Chondrocyte (in vitro differentiated cells): ENCODE results near the gene NAT8. TPM values are rescaled to one million over a fixed set of nuclear protein-coding genes. Genes with fewer than 3 reads are reported as not detected.
"Not testable (repeated sequence)": the region's sequence is repeated elsewhere in the genome, so short reads cannot be mapped to it uniquely, and the experiment has no call there.

Source experiments
- DNase-seq: peaks from one replicate; pipeline ENCODE4 v3.0.0; 2021; ENCODE audit warnings: mixed read lengths, low spot score
- H3K27ac Mint-ChIP-seq: one replicate; pipeline ENCODE4 v1.8.0; 2021; ENCODE audit warnings: mild to moderate bottlenecking, moderate library complexity, mixed read lengths; ENCODE audit not compliant: unreplicated experiment
- H3K27me3 Mint-ChIP-seq: 2 replicates; pipeline ENCODE4 v1.8.0; 2021; ENCODE audit warnings: low read depth, mixed read lengths
- H3K36me3 Mint-ChIP-seq: 2 replicates; pipeline ENCODE4 v1.8.0; 2021; ENCODE audit warnings: low read depth, mixed read lengths
- H3K4me1 Mint-ChIP-seq: 2 replicates; pipeline ENCODE4 v1.8.0; 2021; ENCODE audit warnings: low read depth, mild to moderate bottlenecking, mixed read lengths
- H3K4me3 Mint-ChIP-seq: one replicate; pipeline ENCODE4 v1.8.0; 2021; ENCODE audit warnings: mild to moderate bottlenecking, moderate library complexity, mixed read lengths; ENCODE audit not compliant: unreplicated experiment
- H3K9me3 Mint-ChIP-seq: 2 replicates; pipeline ENCODE4 v1.8.0; 2021; ENCODE audit warnings: low read depth, mixed read lengths
- total RNA-seq: library from RNA; stranded (reverse); gene quantifications from 3 replicates; pipeline ENCODE4 v1.2.1, GENCODE V29; 2021
- TF ChIP-seq, protein P1 (sequence below): fragments of 200-600 bp; sonication (generic); IDR thresholded peaks from 2 replicates; pipeline ENCODE4 v1.5.0; 2021; ENCODE audit warnings: antibody characterized with exemption, mild to moderate bottlenecking, moderate library complexity

NAT8 gene
- total RNA-seq, 1 donor from 2014 or later = not detected

DNA sequence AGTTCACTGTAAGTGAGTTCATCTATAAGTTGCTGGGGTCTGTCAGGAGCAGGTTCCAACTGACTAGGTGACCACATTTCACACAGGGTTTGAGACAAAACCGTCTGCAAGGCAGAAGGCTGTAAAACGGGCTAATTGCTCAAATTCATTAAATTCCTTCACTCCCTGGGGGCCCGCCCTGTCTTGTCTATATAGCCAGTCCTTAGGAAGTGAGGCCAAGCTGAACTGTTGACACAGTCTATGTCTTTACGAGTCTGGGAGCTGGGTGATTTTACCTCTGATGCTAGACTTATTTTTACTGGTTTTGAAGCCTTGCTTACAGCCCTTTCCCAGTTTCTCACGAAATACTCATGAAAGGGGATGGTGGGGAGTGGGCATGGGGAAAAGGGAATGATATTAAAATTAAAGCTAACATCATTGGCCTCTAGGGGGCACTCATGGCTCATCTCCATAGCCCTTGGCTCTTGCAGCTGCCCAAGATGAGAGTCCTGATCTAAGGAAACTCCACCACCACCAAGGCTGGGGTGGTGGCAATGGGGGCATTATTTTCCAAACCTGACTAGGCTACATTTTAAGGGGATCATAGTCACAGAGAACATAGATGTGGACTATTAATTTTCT lies 37.8 kb upstream of the NAT8 start:
- DNase-seq, H3K27me3 Mint-ChIP-seq: not testable (repeated sequence)

DNA sequence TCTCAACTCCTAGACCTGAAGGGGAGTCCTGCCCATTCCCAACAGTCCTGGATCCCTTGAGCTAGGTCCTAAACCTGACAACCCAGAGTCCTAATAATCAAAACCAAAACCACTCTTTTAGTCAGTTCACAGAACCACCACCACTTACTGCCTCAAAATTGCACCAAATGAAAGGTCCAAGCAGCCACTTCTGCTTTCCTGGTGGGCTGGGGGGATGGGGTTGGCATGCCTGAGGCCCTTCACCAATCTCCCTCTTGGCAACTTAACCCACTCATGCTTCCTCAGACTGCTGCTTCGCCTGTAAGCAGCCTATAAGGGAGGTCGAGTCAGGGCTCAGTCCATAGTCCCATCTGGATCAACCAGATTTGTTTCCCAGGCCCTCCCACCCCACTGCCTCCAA lies 37.0 kb upstream of the NAT8 start:
- H3K9me3 Mint-ChIP-seq, DNase-seq, H3K27me3 Mint-ChIP-seq, H3K36me3 Mint-ChIP-seq, H3K27ac Mint-ChIP-seq, H3K4me1 Mint-ChIP-seq, H3K4me3 Mint-ChIP-seq: not testable (repeated sequence)

More for the DNA sequence above, 37.8 kb upstream of the NAT8 start:
- not testable (repeated sequence) for H3K36me3 Mint-ChIP-seq, H3K4me1 Mint-ChIP-seq, H3K27ac Mint-ChIP-seq, H3K9me3 Mint-ChIP-seq, H3K4me3 Mint-ChIP-seq
- TF ChIP-seq, protein P1, sequence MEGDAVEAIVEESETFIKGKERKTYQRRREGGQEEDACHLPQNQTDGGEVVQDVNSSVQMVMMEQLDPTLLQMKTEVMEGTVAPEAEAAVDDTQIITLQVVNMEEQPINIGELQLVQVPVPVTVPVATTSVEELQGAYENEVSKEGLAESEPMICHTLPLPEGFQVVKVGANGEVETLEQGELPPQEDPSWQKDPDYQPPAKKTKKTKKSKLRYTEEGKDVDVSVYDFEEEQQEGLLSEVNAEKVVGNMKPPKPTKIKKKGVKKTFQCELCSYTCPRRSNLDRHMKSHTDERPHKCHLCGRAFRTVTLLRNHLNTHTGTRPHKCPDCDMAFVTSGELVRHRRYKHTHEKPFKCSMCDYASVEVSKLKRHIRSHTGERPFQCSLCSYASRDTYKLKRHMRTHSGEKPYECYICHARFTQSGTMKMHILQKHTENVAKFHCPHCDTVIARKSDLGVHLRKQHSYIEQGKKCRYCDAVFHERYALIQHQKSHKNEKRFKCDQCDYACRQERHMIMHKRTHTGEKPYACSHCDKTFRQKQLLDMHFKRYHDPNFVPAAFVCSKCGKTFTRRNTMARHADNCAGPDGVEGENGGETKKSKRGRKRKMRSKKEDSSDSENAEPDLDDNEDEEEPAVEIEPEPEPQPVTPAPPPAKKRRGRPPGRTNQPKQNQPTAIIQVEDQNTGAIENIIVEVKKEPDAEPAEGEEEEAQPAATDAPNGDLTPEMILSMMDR = peak; percentile 77

DNA sequence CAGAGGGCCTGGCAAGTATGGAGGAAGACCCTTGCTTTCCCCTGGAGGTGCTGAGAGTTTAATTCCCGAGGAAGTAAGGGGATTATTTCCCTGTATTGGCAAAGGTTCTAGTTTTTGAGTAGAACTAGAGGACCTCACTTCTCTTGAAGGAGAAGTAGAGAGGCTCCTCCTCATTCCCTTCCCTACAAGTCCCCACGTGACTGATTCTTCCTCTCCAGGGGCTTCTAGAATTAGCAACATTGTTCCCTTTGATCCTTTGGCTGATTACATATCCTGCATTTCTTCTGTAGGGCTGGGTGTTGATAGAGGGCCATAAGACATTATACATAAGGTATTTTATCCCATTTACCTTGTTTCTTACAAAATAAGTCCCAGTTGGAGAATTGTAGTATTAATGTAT lies 35.8 kb upstream of the NAT8 start:
- DNase-seq, H3K9me3 Mint-ChIP-seq, H3K4me1 Mint-ChIP-seq, H3K27ac Mint-ChIP-seq, H3K4me3 Mint-ChIP-seq, H3K27me3 Mint-ChIP-seq, H3K36me3 Mint-ChIP-seq: not testable (repeated sequence)

DNA sequence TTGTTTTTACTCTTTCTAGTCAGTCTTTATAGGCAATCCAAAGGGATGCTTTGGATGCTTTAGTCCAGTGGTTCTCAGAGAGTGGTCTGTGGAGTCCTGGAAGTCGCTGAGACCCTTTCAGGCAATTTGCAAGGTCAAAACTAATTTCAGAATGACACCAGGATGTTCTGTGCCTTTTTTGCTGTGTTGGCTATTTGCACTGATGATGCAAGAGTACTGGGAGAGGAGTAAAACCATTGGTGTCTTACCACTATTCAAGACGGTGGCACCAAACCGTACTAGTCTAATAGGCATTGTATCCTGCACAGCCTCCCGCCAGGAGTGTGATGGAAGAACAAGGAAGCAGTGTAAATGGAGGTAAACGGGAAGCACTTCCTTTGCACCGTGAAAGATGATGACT lies 34.0 kb upstream of the NAT8 start:
- not testable (repeated sequence) for H3K4me1 Mint-ChIP-seq

DNA sequence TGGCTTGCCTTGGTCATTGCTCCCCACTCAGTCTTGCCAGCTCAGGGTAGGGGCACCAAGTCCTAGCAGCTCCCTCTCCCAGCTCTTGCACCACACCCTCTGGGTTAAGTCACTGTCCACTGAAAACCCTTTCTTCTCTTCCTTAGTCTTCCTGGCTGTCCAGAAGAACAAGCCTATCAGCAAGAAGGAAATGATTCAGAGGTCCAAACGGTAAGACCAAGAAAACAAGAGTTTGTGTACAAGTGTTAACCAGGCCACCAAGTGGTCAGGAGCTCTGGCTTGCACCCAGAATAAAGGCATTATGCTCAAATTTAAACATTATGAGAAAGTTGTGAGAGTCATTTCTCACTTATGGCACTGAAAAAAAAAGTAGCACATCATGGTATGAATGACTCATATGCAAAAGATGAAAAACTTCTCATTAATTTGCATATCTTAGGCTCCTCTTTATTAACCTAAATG lies 32.5 kb upstream of the NAT8 start:
- H3K4me1 Mint-ChIP-seq, H3K27ac Mint-ChIP-seq, H3K4me3 Mint-ChIP-seq, H3K9me3 Mint-ChIP-seq, H3K27me3 Mint-ChIP-seq, DNase-seq, H3K36me3 Mint-ChIP-seq: not testable (repeated sequence)

More for the DNA sequence above, 34.0 kb upstream of the NAT8 start:
- not testable (repeated sequence) for DNase-seq, H3K9me3 Mint-ChIP-seq, H3K4me3 Mint-ChIP-seq, H3K36me3 Mint-ChIP-seq, H3K27me3 Mint-ChIP-seq, H3K27ac Mint-ChIP-seq

DNA sequence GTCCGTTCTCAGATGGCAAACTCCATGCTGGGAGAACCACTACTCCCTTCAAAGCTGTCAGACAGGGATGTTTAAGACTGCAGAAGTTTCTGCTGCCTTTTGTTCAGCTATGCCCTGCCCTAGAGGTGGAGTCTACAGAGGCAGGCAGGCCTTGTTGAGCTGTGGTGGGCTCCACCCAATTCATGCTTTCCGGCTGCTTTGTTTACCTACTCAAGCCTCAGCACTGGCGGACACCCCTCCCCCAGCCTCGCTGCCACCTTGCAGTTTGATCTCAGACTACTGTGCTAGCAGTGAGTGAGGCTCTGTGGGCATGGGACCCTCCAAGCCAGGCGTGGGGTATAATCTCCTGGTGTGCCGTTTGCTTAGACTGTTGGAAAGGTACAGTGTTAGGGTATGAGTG lies 27.8 kb upstream of the NAT8 start:
- not testable (repeated sequence) for H3K27ac Mint-ChIP-seq, H3K4me3 Mint-ChIP-seq, H3K4me1 Mint-ChIP-seq, DNase-seq
- Mint-ChIP-seq H3K36me3 (peaks cover 10% of the 10 kb centered on the region), H3K9me3 (peaks cover 10% of the 10 kb centered on the region), H3K27me3 (peaks cover 22% of the 10 kb centered on the region)

DNA sequence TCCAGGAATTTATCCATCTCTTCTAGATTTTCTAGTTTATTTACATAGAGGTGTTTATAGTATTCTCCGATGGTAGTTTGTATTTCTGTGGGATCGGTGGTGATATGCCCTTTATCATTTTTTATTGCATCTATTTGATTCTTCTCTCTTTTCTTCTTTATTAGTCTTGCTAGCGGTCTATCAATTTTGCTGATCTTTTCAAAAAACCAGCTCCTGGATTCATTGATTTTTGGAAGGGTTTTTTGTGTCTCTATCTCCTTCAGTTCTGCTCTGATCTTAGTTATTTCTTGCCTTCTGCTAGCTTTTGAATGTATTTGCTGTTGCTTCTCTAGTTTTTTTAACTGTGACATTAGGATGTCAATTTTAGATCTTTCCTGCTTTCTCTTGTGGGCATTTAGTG lies 25.0 kb upstream of the NAT8 start:
- H3K4me1 Mint-ChIP-seq, H3K36me3 Mint-ChIP-seq, H3K4me3 Mint-ChIP-seq, DNase-seq, H3K27ac Mint-ChIP-seq: not testable (repeated sequence)
- H3K9me3 Mint-ChIP-seq = peaks cover 10% of the 10 kb centered on the region
- peaks cover 26% of the 10 kb centered on the region for H3K27me3 Mint-ChIP-seq

DNA sequence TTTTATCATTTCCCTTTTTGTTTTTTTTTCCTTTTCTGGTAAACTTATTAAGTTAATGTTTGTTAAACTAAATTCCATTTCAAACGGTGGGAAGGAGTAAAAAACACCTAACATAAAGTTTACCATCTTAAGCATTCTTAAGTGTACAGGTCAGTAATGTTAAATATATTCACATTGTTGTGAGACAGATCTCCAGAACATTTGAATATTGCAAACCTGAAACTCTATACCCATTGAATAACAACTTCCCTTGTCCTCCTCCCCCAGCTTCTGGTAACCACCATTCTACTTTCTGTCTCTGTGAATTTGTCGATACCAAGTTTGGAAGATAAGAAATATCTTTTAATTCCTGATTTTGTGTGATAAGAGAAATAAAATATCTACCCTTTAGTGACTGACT lies 12.0 kb upstream of the NAT8 start:
- TF ChIP-seq, protein P1 = no peak
- no peaks in the 10 kb centered on the region for H3K36me3 Mint-ChIP-seq
- no peak overlapping the region for H3K4me3 Mint-ChIP-seq
- H3K9me3 Mint-ChIP-seq = peaks cover under 1% of the 10 kb centered on the region
- no peak overlapping the region for H3K27ac Mint-ChIP-seq
- no peaks in the 10 kb centered on the region for H3K4me1 Mint-ChIP-seq
- no peak for DNase-seq
- H3K27me3 Mint-ChIP-seq = peaks cover 16% of the 10 kb centered on the region
